GM23338 (cell line): ENCODE results near the gene NPHP4. TPM values are rescaled to one million over a fixed set of nuclear protein-coding genes. Genes with fewer than 3 reads are reported as not detected.

Experiments used
- ATAC-seq: fragments of 200-7000 bp; cut with Tn5 transposase; 3 replicates; pipeline ENCODE4 v1.9.1; 2020
- DNase-seq: peaks from one replicate; pipeline ENCODE4 v3.0.0-alpha.2; 2015; ENCODE audit warnings: low spot score
- H2AFZ ChIP-seq: fragments of 200-600 bp; sonication (generic); 2 replicates; pipeline ENCODE4 v1.8.0; 2016; ENCODE audit warnings: antibody characterized with exemption, mild to moderate bottlenecking, moderate library complexity
- H3F3A ChIP-seq: fragments of 200-600 bp; sonication (generic); replicated peaks from 2 replicates; pipeline ENCODE4 v1.8.0; 2017; ENCODE audit warnings: antibody characterized with exemption, mixed run types, low read depth
- H3K27ac ChIP-seq: fragments of 200-600 bp; sonication (generic); 2 replicates; pipeline ENCODE4 v1.6.1; 2016; ENCODE audit warnings: low read depth
- H3K27me3 ChIP-seq: fragments of 200-600 bp; sonication (generic); 2 replicates; pipeline ENCODE4 v1.8.0; 2016; ENCODE audit warnings: mild to moderate bottlenecking, mixed run types, moderate library complexity; ENCODE audit not compliant: insufficient read depth
- H3K36me3 ChIP-seq: fragments of 200-600 bp; sonication (generic); 2 replicates; pipeline ENCODE4 v1.8.0; 2016; ENCODE audit warnings: mild to moderate bottlenecking; ENCODE audit not compliant: insufficient read depth
- H3K4me1 ChIP-seq: fragments of 200-600 bp; sonication (generic); 2 replicates; pipeline ENCODE4 v1.8.0; 2016; ENCODE audit warnings: mild to moderate bottlenecking, moderate library complexity; ENCODE audit not compliant: insufficient read depth
- H3K4me2 ChIP-seq: fragments of 200-600 bp; sonication (generic); 2 replicates; pipeline ENCODE4 v1.7.1; 2017; ENCODE audit warnings: mixed run types
- H3K4me3 ChIP-seq: fragments of 200-600 bp; sonication (generic); 2 replicates; pipeline ENCODE4 v1.6.1; 2016; ENCODE audit warnings: mixed run types
- H3K79me2 ChIP-seq: fragments of 200-600 bp; sonication (generic); replicated peaks from 2 replicates; pipeline ENCODE4 v1.8.0; 2017; ENCODE audit warnings: mild to moderate bottlenecking; ENCODE audit not compliant: insufficient read depth
- H3K9me2 ChIP-seq: fragments of 200-600 bp; sonication (generic); 2 replicates; pipeline ENCODE4 v1.8.0; 2017; ENCODE audit not compliant: insufficient read depth
- H4K20me1 ChIP-seq: fragments of 200-600 bp; sonication (generic); replicated peaks from 2 replicates; pipeline ENCODE4 v1.8.0; 2017; ENCODE audit warnings: mild to moderate bottlenecking; ENCODE audit not compliant: insufficient read depth
- H3K27ac Mint-ChIP-seq: 2 replicates; pipeline ENCODE4 v1.8.0; 2020; ENCODE audit warnings: inconsistent platforms, mild to moderate bottlenecking, moderate library complexity, mixed read lengths
- H3K27me3 Mint-ChIP-seq: 3 replicates; pipeline ENCODE4 v1.8.0; 2022; ENCODE audit warnings: low read depth, mild to moderate bottlenecking, moderate library complexity, mixed read lengths, inconsistent platforms; ENCODE audit not compliant: insufficient read depth, poor library complexity
- H3K36me3 Mint-ChIP-seq: 3 replicates; pipeline ENCODE4 v1.8.0; 2021; ENCODE audit warnings: low read depth, mild to moderate bottlenecking, inconsistent platforms, moderate library complexity, mixed read lengths
- H3K4me1 Mint-ChIP-seq: 3 replicates; pipeline ENCODE4 v1.8.0; 2020; ENCODE audit warnings: mild to moderate bottlenecking, inconsistent platforms, mixed read lengths
- H3K4me3 Mint-ChIP-seq: 3 replicates; pipeline ENCODE4 v1.8.0; 2021; ENCODE audit warnings: moderate library complexity, mild to moderate bottlenecking, inconsistent platforms, mixed read lengths
- H3K9me3 Mint-ChIP-seq: 3 replicates; pipeline ENCODE4 v1.8.0; 2020; ENCODE audit warnings: moderate library complexity, mild to moderate bottlenecking, inconsistent platforms, mixed read lengths
- CREB1 ChIP-seq: fragments of 250-450 bp; sonication (Bioruptor Pico); IDR thresholded peaks from 2 replicates; pipeline ENCODE4 v1.5.0; 2020; ENCODE audit warnings: low read depth, mild to moderate bottlenecking, moderate library complexity
- CTCF ChIP-seq, 2 experiments: fragments of 200-600 bp in 1 of 2; sonication (generic) in 1 of 2; conservative IDR thresholded peaks; 2 replicates each; pipeline versions ENCODE4 v1.5.1 to v1.6.1; 2016 to 2017; ENCODE audit warnings: antibody characterized with exemption in 2 of 2, low read depth in 2 of 2, mild to moderate bottlenecking in 2 of 2, moderate library complexity in 1 of 2
- EZH2 ChIP-seq: fragments of 200-600 bp; sonication (generic); IDR thresholded peaks from one replicate; pipeline ENCODE4 v1.8.0; 2017; ENCODE audit warnings: antibody characterized with exemption, mild to moderate bottlenecking, low read depth; ENCODE audit not compliant: unreplicated experiment
- JUNB ChIP-seq: IDR thresholded peaks from one replicate; pipeline ENCODE4 v1.6.1; 2016; ENCODE audit warnings: antibody characterized with exemption; ENCODE audit not compliant: unreplicated experiment
- NANOG ChIP-seq: IDR thresholded peaks from 2 replicates; pipeline ENCODE4 v1.6.1; 2016; ENCODE audit warnings: antibody characterized with exemption, borderline replicate concordance
- POLR2AphosphoS5 ChIP-seq: IDR thresholded peaks from 2 replicates; pipeline ENCODE4 v1.6.1; 2016; ENCODE audit warnings: antibody characterized with exemption, low read depth
- STAT1 ChIP-seq: IDR thresholded peaks from one replicate; pipeline ENCODE4 v1.6.1; 2016; ENCODE audit warnings: antibody characterized with exemption; ENCODE audit not compliant: unreplicated experiment
- ZNF114 ChIP-seq: fragments of 250-450 bp; sonication (Bioruptor Pico); IDR thresholded peaks from 2 replicates; pipeline ENCODE4 v1.5.0; 2020; ENCODE audit warnings: mild to moderate bottlenecking, moderate library complexity
- ZNF331 ChIP-seq: fragments of 250-450 bp; sonication (Bioruptor Pico); IDR thresholded peaks from 2 replicates; pipeline ENCODE4 v1.5.0; 2020; ENCODE audit warnings: low read depth, mild to moderate bottlenecking, moderate library complexity
- polyA plus RNA-seq: library from polyadenylated mRNA; unstranded; fragments of >200 nt; fragmentation: Nextera tagmentation; extraction: Ambion mirVana; gene quantifications from 2 replicates; pipeline ENCODE4 v1.2.1, GENCODE V29; 2016
- total RNA-seq: library from RNA; depleted of rRNA; stranded (reverse); fragments of >200 nt; shearing (Covaris generic); gene quantifications from 2 replicates; pipeline ENCODE4 v1.2.3, GENCODE V29; 2014
- TF ChIP-seq, protein P1 (sequence below): IDR thresholded peaks from 2 replicates; pipeline ENCODE4 v1.6.1; 2016; ENCODE audit warnings: antibody characterized with exemption

NPHP4 gene
- total and polyA plus RNA-seq, 2 experiments from 2014 or later = 2.5 to 12.4 TPM

- no peak for DNase-seq
- TF ChIP-seq JUNB (no peak), CREB1 (CRISPR knock-in tag) (no peak), STAT1 (no peak), EZH2 (no peak), CTCF (conservative IDR thresholded peaks at IDR 0.05; ENCODE audit: low read depth in 2 of 2) (no peak), ZNF114 (CRISPR knock-in tag) (no peak)
- TF ChIP-seq, protein P1, sequence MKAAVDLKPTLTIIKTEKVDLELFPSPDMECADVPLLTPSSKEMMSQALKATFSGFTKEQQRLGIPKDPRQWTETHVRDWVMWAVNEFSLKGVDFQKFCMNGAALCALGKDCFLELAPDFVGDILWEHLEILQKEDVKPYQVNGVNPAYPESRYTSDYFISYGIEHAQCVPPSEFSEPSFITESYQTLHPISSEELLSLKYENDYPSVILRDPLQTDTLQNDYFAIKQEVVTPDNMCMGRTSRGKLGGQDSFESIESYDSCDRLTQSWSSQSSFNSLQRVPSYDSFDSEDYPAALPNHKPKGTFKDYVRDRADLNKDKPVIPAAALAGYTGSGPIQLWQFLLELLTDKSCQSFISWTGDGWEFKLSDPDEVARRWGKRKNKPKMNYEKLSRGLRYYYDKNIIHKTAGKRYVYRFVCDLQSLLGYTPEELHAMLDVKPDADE = no peak
- Mint-ChIP-seq H3K27me3 (peaks cover 10% of the 10 kb centered on the region), H3K36me3 (peaks cover 13% of the 10 kb centered on the region), H3K4me3 (no peak overlapping the region), H3K27ac (no peak overlapping the region), H3K9me3 (no peaks in the 10 kb centered on the region), H3K4me1 (no peaks in the 10 kb centered on the region)
- Histone ChIP-seq H3K36me3 (no peaks in the 10 kb centered on the region), H3F3A (no peaks in the 10 kb centered on the region), H3K27ac (no peak overlapping the region), H3K9me2 (no peaks in the 10 kb centered on the region), H3K79me2 (no peaks in the 10 kb centered on the region), H3K4me1 (no peaks in the 10 kb centered on the region), H3K27me3 (no peaks in the 10 kb centered on the region), H2AFZ (no peak overlapping the region), H3K4me2 (no peak overlapping the region), H4K20me1 (no peaks in the 10 kb centered on the region), H3K4me3 (no peak overlapping the region)
- no peak for ATAC-seq
Observed at GRCh38 chr1:5947071-5947821, 45.0 kb downstream of the NPHP4 start.

- no peak overlapping the region for H3K4me3 ChIP-seq
- Mint-ChIP-seq H3K27ac (no peak overlapping the region), H3K4me1 (no peaks in the 10 kb centered on the region), H3K27me3 (peaks cover 10% of the 10 kb centered on the region), H3K4me3 (no peak overlapping the region), H3K9me3 (no peaks in the 10 kb centered on the region), H3K36me3 (peaks cover 13% of the 10 kb centered on the region)
- H3F3A ChIP-seq = no peaks in the 10 kb centered on the region
- no peak for DNase-seq
- no peak overlapping the region for H3K27ac ChIP-seq
- no peak overlapping the region for H3K4me2 ChIP-seq
- H3K9me2 ChIP-seq = no peaks in the 10 kb centered on the region
- no peak for ATAC-seq
- H4K20me1 ChIP-seq = no peaks in the 10 kb centered on the region
- H3K4me1 ChIP-seq = no peaks in the 10 kb centered on the region
- no peaks in the 10 kb centered on the region for H3K79me2 ChIP-seq
- H3K27me3 ChIP-seq = no peaks in the 10 kb centered on the region
- no peaks in the 10 kb centered on the region for H3K36me3 ChIP-seq
- no peak overlapping the region for H2AFZ ChIP-seq
- TF ChIP-seq ZNF331 (CRISPR knock-in tag) (no peak), NANOG (no peak), CREB1 (CRISPR knock-in tag) (no peak), CTCF (conservative IDR thresholded peaks at IDR 0.05; ENCODE audit: low read depth in 2 of 2) (no peak), POLR2AphosphoS5 (no peak), JUNB (no peak)
- TF ChIP-seq, protein P1 = no peak
Observed at GRCh38 chr1:5945445-5945844, 46.8 kb downstream of the NPHP4 start.
